HepG2 (cell line): Measurements from ENCODE around the gene EFNA4.
"Not testable (repeated sequence)": the region's sequence is repeated elsewhere in the genome, so short reads cannot be mapped to it uniquely, and the experiment has no call there.

Experiments
- CTCF ChIP-seq: sonication (generic); formaldehyde crosslinking; IDR thresholded peaks from 2 replicates; pipeline ENCODE4 v1.5.0; 2020; ENCODE audit warnings: mild to moderate bottlenecking, missing genetic modification reagents, moderate library complexity
- JUN ChIP-seq: sonication (generic); formaldehyde crosslinking; IDR thresholded peaks from 2 replicates; pipeline ENCODE4 v1.4.0; 2020; ENCODE audit warnings: mild to moderate bottlenecking, missing genetic modification reagents
- THRA ChIP-seq: sonication (generic); formaldehyde crosslinking; IDR thresholded peaks from 2 replicates; pipeline ENCODE4 v1.4.0; 2020; ENCODE audit warnings: missing genetic modification reagents, borderline replicate concordance
- ZNF549 ChIP-seq: sonication (generic); formaldehyde crosslinking; IDR thresholded peaks from 2 replicates; pipeline ENCODE4 v1.5.0; 2020; ENCODE audit warnings: missing genetic modification reagents

- not testable (repeated sequence) for TF ChIP-seq CTCF (CRISPR knock-in tag); JUN (CRISPR knock-in tag); ZNF549 (CRISPR knock-in tag); THRA
Measured at GRCh38 chr1:155118090-155118489, 54.5 kb downstream of the EFNA4 start.
